ENCODE results near the gene JARID2.

JARID2 gene

DNA sequence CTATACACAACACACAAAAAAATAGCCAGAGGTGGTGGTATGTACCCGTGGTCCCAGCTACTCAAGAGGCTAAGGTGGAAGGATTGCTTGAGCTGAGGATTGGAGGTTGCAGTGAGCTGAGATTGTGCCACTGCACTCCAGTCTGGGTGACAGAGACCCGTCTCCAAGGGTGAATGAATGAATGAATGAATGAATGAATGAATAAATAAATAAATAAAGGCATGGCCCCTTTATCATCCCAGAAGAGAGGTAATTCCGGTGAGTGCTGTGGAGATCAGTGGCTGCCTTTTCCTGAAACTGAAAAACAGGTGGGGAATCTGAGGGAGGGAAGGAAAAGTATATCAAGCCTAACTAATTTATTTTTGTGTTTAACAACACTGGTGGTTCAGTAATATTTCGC is 90.0 kb downstream of the JARID2 start:
- no peak for DNase-seq (ENCODE audit: low read depth)
- no peak overlapping the region for H3K4me3 ChIP-seq (ENCODE audit: low read depth, low read length)
- no peak for TF ChIP-seq CTCF (conservative IDR thresholded peaks at IDR 0.05; ENCODE audit: low read depth, low read length)

DNA sequence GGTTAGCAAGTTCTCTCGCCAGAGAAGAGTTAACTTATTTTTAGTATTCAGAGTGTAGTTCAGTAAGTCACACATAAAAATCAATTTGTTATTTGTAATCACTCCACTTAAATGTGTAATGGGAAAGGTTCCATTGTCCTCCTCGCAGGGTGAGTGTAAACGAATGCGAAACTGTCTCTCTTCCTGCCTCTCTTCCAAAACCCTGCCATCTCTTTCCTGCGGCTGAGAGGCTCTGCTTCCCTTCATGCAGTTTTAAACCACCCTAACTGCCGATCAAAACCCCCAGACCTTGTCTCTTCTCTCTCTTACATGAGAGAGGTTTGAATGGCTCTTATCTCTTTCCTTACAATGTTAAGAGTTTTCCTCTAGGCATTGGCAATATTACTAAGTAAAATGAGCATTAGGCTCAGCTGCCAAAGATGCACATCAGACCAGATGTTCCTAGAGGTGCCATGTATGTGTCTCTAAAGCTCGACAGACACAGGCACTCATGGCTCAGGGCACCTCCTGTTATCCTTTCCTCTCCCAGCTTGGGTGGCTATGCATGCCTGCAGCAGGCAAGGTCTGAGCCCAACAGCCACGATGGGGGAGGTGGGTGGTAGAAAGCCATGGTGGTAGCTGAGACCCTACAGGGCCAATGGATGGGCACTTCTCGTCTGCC is 91.2 kb downstream of the JARID2 start:
- H3K4me3 ChIP-seq (ENCODE audit: low read depth, low read length) = no peak overlapping the region
- TF ChIP-seq CTCF (conservative IDR thresholded peaks at IDR 0.05; ENCODE audit: low read depth, low read length) = no peak
- DNase-seq (ENCODE audit: low read depth) = no peak

GRCh38 chr6:15337582-15337981 is 91.7 kb downstream of the JARID2 start:
- H3K4me3 ChIP-seq (ENCODE audit: low read depth, low read length) = no peak overlapping the region
- DNase-seq (ENCODE audit: low read depth) = no peak
- TF ChIP-seq CTCF (conservative IDR thresholded peaks at IDR 0.05; ENCODE audit: low read depth, low read length) = no peak

GRCh38 chr6:15338476-15338875 is 92.6 kb downstream of the JARID2 start:
- no peak overlapping the region for H3K4me3 ChIP-seq (ENCODE audit: low read depth, low read length)
- no peak for TF ChIP-seq CTCF (conservative IDR thresholded peaks at IDR 0.05; ENCODE audit: low read depth, low read length)
- no peak for DNase-seq (ENCODE audit: low read depth)

DNA sequence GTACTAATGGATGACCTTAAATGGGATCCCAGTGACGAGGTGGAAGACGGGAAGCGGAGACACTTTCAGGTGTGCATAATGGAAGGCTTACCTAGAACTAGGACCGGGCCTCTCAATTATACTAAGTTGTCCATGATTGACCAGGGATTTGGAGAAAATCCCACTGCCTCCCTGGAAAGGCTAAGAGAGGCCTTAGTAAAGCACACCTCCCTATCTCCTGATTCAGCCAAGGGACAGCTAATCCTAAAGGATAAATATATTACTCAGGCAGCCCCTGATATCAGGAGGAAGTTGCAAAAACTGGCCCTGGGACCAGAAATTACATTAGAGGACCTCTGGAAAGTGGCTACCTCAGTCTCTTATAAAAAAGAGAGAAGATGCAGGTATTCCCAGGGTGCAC is 93.2 kb downstream of the JARID2 start:
- DNase-seq (ENCODE audit: low read depth) = no peak
- no peak for TF ChIP-seq CTCF (conservative IDR thresholded peaks at IDR 0.05; ENCODE audit: low read depth, low read length)
- no peak overlapping the region for H3K4me3 ChIP-seq (ENCODE audit: low read depth, low read length)

DNA sequence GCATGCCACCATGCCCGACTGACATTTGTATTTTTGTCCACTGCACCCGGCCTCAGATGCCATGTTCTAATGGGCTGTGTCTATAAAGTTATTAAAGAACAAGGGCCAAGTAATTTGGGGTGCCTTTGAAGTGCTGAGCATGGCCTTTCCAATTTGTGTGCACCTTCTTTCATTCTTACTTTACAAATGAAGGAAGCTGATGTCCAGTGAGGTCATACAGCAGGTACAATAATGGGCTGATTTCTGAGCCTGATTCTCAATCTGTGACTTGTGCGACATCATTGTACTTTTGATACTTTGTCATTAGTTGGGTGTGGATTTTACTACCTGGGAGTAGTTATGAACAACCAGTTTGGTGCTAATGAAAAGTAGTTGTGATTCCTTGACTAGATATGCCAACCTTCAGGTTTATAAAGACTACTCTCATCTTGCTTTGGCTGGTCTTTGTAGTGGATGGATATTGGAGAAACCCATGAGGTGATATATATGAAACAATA is 94.3 kb downstream of the JARID2 start:
- TF ChIP-seq CTCF (conservative IDR thresholded peaks at IDR 0.05; ENCODE audit: low read depth, low read length) = no peak
- no peak for DNase-seq (ENCODE audit: low read depth)
- H3K4me3 ChIP-seq (ENCODE audit: low read depth, low read length) = no peak overlapping the region

- DNase-seq (ENCODE audit: low read depth) = no peak
- no peak for TF ChIP-seq CTCF (conservative IDR thresholded peaks at IDR 0.05; ENCODE audit: low read depth, low read length)
- no peak overlapping the region for H3K4me3 ChIP-seq (ENCODE audit: low read depth, low read length)
Measured at GRCh38 chr6:15340775-15341174, 94.9 kb downstream of the JARID2 start.
